Skeletal muscle satellite cell (primary cell): ENCODE data around the gene GLRX3.

Experiments used
- H3K27me3 ChIP-seq: 2 replicates; pipeline ENCODE4 v1.7.0; 2013; ENCODE audit warnings: low read length; ENCODE audit not compliant: control insufficient read depth, insufficient read depth
- H3K36me3 ChIP-seq: 2 replicates; pipeline ENCODE4 v1.7.0; 2013; ENCODE audit warnings: mild to moderate bottlenecking, control low read depth, low read length; ENCODE audit not compliant: insufficient read depth
- H3K4me1 ChIP-seq: 2 replicates; pipeline ENCODE4 v1.7.0; 2013; ENCODE audit warnings: low read length; ENCODE audit not compliant: control insufficient read depth, insufficient read depth
- H3K4me2 ChIP-seq: 2 replicates; pipeline ENCODE4 v1.7.0; 2013; ENCODE audit warnings: mild to moderate bottlenecking, low read length
- H3K4me3 ChIP-seq: 2 replicates; pipeline ENCODE4 v1.7.0; 2013; ENCODE audit warnings: low read length
- H3K9ac ChIP-seq: 2 replicates; pipeline ENCODE4 v1.7.0; 2013; ENCODE audit warnings: mild to moderate bottlenecking, low read depth, low read length, moderate library complexity
- H3K9me3 ChIP-seq: replicated peaks from 2 replicates; pipeline ENCODE4 v1.7.0; 2013; ENCODE audit warnings: mild to moderate bottlenecking, control low read depth, low read length

Gene GLRX3

DNA sequence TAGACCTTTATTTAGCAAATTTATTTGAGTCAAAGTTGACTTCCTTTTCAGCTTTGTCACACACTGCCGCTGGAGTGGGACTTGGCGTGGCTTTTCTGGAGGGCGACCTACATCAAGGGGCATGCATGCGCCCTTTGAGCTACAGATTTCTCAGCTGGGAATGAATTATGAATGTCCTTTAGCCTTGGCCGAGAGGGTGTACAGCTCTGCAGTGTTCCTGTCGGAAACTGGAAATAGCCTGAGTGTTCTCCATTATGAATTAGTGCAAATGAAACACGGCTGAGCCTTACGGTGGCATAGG is 79.7 kb downstream of the GLRX3 start:
- no peaks in the 10 kb centered on the region for H3K36me3 ChIP-seq
- H3K27me3 ChIP-seq = no peaks in the 10 kb centered on the region
- H3K4me1 ChIP-seq = no peaks in the 10 kb centered on the region
- no peak overlapping the region for H3K4me3 ChIP-seq
- no peak overlapping the region for H3K9ac ChIP-seq
- no peaks in the 10 kb centered on the region for H3K9me3 ChIP-seq
- H3K4me2 ChIP-seq = no peak overlapping the region

DNA sequence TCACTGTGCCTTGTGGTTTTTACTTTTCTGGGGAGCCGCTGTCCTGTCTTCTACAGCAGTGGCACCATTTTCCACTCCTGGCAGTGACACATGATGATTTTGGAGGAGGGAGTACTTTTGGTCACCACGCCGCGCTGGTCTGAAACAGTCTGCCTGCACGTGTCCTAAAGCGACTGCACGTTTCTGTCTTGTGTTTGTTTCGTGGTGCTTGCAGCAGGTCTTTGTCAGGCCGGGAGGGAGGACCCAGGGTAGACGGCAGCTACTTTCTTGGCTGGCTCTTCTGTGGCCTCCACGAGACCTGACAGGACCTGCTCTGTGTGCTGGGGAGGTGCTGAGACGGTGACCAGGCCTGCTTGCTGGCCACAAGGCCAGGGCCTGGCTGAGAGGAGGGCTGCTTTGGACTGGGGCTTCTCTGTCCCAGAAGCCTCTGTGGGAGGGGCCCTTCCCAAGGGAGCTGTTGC is 82.0 kb downstream of the GLRX3 start:
- Histone ChIP-seq H3K4me1 (no peaks in the 10 kb centered on the region), H3K9me3 (no peaks in the 10 kb centered on the region), H3K4me2 (no peak overlapping the region), H3K4me3 (no peak overlapping the region), H3K27me3 (no peaks in the 10 kb centered on the region), H3K36me3 (no peaks in the 10 kb centered on the region), H3K9ac (no peak overlapping the region)

GRCh38 chr10:130218936-130219335 is 82.7 kb downstream of the GLRX3 start:
- H3K27me3 ChIP-seq = no peaks in the 10 kb centered on the region
- no peaks in the 10 kb centered on the region for H3K4me1 ChIP-seq
- no peaks in the 10 kb centered on the region for H3K9me3 ChIP-seq
- no peak overlapping the region for H3K4me2 ChIP-seq
- no peaks in the 10 kb centered on the region for H3K36me3 ChIP-seq
- no peak overlapping the region for H3K4me3 ChIP-seq
- H3K9ac ChIP-seq = no peak overlapping the region

GRCh38 chr10:130220251-130221185 is 84.3 kb downstream of the GLRX3 start:
- H3K4me3 ChIP-seq = no peak overlapping the region
- no peak overlapping the region for H3K4me2 ChIP-seq
- H3K27me3 ChIP-seq = no peaks in the 10 kb centered on the region
- no peak overlapping the region for H3K9ac ChIP-seq
- no peaks in the 10 kb centered on the region for H3K9me3 ChIP-seq
- no peaks in the 10 kb centered on the region for H3K36me3 ChIP-seq
- H3K4me1 ChIP-seq = no peaks in the 10 kb centered on the region

DNA sequence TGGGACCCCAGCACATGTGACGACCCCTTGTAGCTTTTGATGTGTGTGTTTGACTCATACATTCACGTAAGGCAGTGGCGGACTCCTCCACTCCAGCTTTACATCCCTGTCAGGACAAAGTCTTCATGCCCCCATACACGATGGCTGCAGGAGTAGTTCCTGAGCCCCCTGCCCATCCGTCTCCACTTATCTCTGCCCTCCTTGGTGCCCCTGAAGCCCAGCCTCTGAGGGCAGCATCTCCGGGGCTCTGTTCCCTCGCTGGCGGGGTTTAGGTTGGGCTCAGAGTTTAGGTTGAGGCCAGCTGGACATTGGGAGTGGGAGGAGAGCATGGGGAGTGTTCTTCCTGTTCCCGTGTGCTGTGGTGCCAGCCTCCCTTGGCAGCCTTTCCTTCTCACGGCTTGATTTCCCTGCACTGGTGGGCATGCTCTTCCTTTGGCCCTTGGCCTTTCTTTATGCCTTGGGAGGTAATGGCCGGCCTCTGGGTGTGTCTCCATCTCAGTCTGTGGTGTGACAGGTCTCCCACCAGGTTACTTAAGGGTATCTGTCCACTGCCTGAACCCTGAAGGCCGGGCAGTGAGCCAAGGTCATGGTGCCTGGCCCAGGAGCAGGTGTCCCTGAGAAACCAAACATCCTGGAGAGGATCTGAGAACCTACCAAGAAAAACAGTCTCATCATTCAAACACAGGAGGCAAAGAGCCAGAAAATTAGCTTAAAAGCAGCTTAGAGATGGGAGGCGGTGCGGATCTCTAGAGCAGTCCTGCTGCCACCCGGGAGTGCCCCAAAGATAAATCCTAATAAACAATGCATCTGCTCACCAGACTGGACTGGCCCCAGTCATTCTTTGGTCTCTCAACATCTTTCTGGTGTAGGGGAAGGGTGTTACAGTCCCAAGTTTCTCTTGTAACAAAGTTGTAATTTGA is 85.5 kb downstream of the GLRX3 start:
- H3K9ac ChIP-seq = no peak overlapping the region
- no peaks in the 10 kb centered on the region for H3K9me3 ChIP-seq
- H3K4me2 ChIP-seq = no peak overlapping the region
- H3K36me3 ChIP-seq = no peaks in the 10 kb centered on the region
- no peaks in the 10 kb centered on the region for H3K4me1 ChIP-seq
- no peak overlapping the region for H3K4me3 ChIP-seq
- H3K27me3 ChIP-seq = no peaks in the 10 kb centered on the region

- Histone ChIP-seq H3K9ac (no peak overlapping the region), H3K4me1 (no peaks in the 10 kb centered on the region), H3K4me2 (no peak overlapping the region), H3K36me3 (no peaks in the 10 kb centered on the region), H3K4me3 (no peak overlapping the region), H3K9me3 (no peaks in the 10 kb centered on the region), H3K27me3 (no peaks in the 10 kb centered on the region)
Measured at GRCh38 chr10:130222381-130222780, 86.2 kb downstream of the GLRX3 start.

DNA sequence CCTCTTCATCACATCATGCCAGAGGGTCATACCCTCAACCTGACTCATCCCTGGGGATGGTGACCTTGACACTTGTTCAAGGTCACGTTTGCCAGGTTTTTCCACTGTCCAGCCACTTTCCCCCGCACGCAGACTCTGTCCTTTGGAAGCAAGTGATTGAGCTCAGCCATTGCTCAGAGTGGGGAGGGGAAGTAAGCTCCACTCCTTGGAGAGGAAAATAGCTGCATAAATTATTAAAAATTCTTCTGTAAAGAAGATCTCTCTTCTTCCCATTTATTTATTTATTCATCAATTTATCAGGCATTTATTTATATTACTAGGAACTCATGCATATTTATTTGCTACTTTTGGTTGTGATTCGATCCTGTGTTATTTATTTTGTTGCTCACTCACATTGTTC is 88.0 kb downstream of the GLRX3 start:
- no peaks in the 10 kb centered on the region for H3K36me3 ChIP-seq
- no peaks in the 10 kb centered on the region for H3K9me3 ChIP-seq
- no peaks in the 10 kb centered on the region for H3K4me1 ChIP-seq
- H3K27me3 ChIP-seq = no peaks in the 10 kb centered on the region
- H3K9ac ChIP-seq = no peak overlapping the region
- H3K4me2 ChIP-seq = no peak overlapping the region
- H3K4me3 ChIP-seq = no peak overlapping the region

DNA sequence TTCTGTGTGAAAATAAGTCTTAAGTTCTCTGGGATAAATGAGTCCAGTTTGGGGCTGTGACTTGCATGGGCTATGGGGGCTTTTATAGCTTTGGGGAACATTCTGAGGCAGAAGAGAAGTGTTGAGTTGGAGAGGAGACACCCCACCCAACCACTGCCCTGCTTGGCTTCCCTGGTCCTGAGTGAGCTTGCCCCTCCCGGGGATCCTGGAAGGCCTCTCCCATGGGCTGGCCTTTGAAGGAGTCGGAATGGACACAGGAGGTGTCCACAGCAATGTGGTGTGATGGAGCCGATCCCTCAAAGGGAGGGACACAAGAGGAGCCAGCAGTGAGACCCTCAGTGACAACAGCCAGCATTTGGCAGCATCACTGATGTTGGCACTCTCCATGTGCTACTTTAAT is 89.8 kb downstream of the GLRX3 start:
- no peak overlapping the region for H3K4me3 ChIP-seq
- no peaks in the 10 kb centered on the region for H3K27me3 ChIP-seq
- H3K9ac ChIP-seq = no peak overlapping the region
- no peak overlapping the region for H3K4me2 ChIP-seq
- H3K4me1 ChIP-seq = no peaks in the 10 kb centered on the region
- H3K9me3 ChIP-seq = no peaks in the 10 kb centered on the region
- no peaks in the 10 kb centered on the region for H3K36me3 ChIP-seq

DNA sequence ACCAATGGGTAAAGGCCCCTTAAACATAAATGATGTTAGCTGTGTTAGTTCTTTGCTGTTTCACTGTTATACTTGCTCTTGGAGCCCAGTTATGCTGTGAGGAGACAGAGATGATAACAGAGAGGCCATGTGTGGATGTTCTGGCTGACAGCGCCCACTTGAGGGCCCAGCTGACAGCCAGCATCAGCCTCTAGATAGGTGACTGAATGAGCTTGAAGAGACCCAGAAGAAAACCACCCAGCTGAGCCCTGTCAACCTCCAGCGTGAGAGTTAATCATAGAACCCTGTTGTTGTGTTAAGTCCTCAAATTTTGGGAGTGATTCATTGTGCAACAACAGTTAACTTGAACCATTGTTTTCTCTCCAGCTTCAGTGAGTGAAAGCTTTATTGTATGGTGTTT is 91.7 kb downstream of the GLRX3 start:
- Histone ChIP-seq H3K36me3 (no peaks in the 10 kb centered on the region), H3K9ac (no peak overlapping the region), H3K9me3 (no peaks in the 10 kb centered on the region), H3K4me2 (no peak overlapping the region), H3K4me3 (no peak overlapping the region), H3K4me1 (no peaks in the 10 kb centered on the region), H3K27me3 (no peaks in the 10 kb centered on the region)
